SH-SY5Y (cell line): Measurements from ENCODE around the gene HDAC10.

ENCODE experiments used
- GATA2 ChIP-seq: IDR thresholded peaks from 2 replicates; pipeline ENCODE4 v1.6.1; 2011; ENCODE audit warnings: mild to moderate bottlenecking, low read depth, low read length
- GATA3 ChIP-seq: IDR thresholded peaks from 2 replicates; pipeline ENCODE4 v1.6.1; 2011; ENCODE audit warnings: low read depth, mild to moderate bottlenecking, low read length, moderate library complexity

GRCh38 chr22:50243685-50244419, 7.2 kb downstream of the HDAC10 start:
- TF ChIP-seq GATA2 (no peak), GATA3 (no peak)
